Cardiac muscle cell (in vitro differentiated cells and primary cell): ENCODE data around the gene YTHDC2. TPM values are rescaled to one million over a fixed set of nuclear protein-coding genes. Genes with fewer than 3 reads are reported as not detected.

Experiments used
- DNase-seq, 2 donors: peaks; one replicate each; pipeline versions ENCODE4 v3.0.0 to v3.0.0-alpha.2; 2010 to 2017; ENCODE audit warnings: low read depth in 1 of 2, low spot score in 1 of 2
- H3K27ac ChIP-seq: fragments of 200-600 bp; sonication (generic); 2 replicates; pipeline ENCODE4 v1.5.1; 2016
- H3K27me3 ChIP-seq: fragments of 200-600 bp; sonication (generic); 2 replicates; pipeline ENCODE4 v1.6.0; 2016; ENCODE audit warnings: control low read depth
- H3K36me3 ChIP-seq: fragments of 200-600 bp; sonication (generic); 2 replicates; pipeline ENCODE4 v1.5.1; 2016; ENCODE audit warnings: control low read depth
- H3K4me1 ChIP-seq: fragments of 200-600 bp; sonication (generic); 2 replicates; pipeline ENCODE4 v1.8.1; 2017; ENCODE audit warnings: low read depth, mild to moderate bottlenecking, mixed run types
- H3K4me3 ChIP-seq: fragments of 200-600 bp; sonication (generic); 2 replicates; pipeline ENCODE4 v1.5.1; 2016; ENCODE audit warnings: mild to moderate bottlenecking
- H3K9me3 ChIP-seq: fragments of 200-600 bp; sonication (generic); 2 replicates; pipeline ENCODE4 v1.5.1; 2017; ENCODE audit warnings: low read depth, mild to moderate bottlenecking, control low read depth
- CTCF ChIP-seq: IDR thresholded peaks from 2 replicates; pipeline ENCODE4 v1.5.1; 2012; ENCODE audit warnings: low read depth, mild to moderate bottlenecking, low read length
- polyA plus RNA-seq: library from polyadenylated mRNA; unstranded; fragments of >200 nt; fragmentation: Nextera tagmentation; extraction: Ambion mirVana; gene quantifications from 2 replicates; pipeline ENCODE4 v1.2.1, GENCODE V29; 2016
- total RNA-seq: library from RNA; depleted of rRNA; stranded (reverse); fragments of >200 nt; gene quantifications from 2 replicates; pipeline ENCODE4 v1.2.3, GENCODE V29; 2016

The YTHDC2 gene
- total and polyA plus RNA-seq, 2 experiments from 2014 or later = 11.2 to 16.1 TPM

- Histone ChIP-seq H3K4me3 (no peak overlapping the region), H3K27me3 (no peaks in the 10 kb centered on the region), H3K4me1 (no peaks in the 10 kb centered on the region), H3K9me3 (peaks cover 3% of the 10 kb centered on the region), H3K27ac (no peak overlapping the region), H3K36me3 (peaks cover 3% of the 10 kb centered on the region)
- no peak for TF ChIP-seq CTCF
- DNase-seq = peak in 1 of 2 donors; percentile 22
Observed at GRCh38 chr5:113527746-113528145, 14.3 kb downstream of the YTHDC2 start.

- no peaks in the 10 kb centered on the region for H3K4me1 ChIP-seq
- no peak overlapping the region for H3K27ac ChIP-seq
- H3K36me3 ChIP-seq = peaks cover 6% of the 10 kb centered on the region
- no peak for TF ChIP-seq CTCF
- H3K27me3 ChIP-seq = no peaks in the 10 kb centered on the region
- peak; percentile 6 to 24 for DNase-seq
- peaks cover 3% of the 10 kb centered on the region for H3K9me3 ChIP-seq
- no peak overlapping the region for H3K4me3 ChIP-seq
Observed at GRCh38 chr5:113531481-113532159, 18.1 kb downstream of the YTHDC2 start.

GRCh38 chr5:113538313-113538712 is 24.8 kb downstream of the YTHDC2 start:
- peaks cover 12% of the 10 kb centered on the region for H3K36me3 ChIP-seq
- TF ChIP-seq CTCF = no peak
- no peaks in the 10 kb centered on the region for H3K27me3 ChIP-seq

GRCh38 chr5:113546703-113547183 is 33.2 kb downstream of the YTHDC2 start:
- no peak overlapping the region for H3K4me3 ChIP-seq
- peak overlapping the region; percentile 19 for H3K27ac ChIP-seq
- peaks cover 28% of the 10 kb centered on the region for H3K36me3 ChIP-seq
- H3K4me1 ChIP-seq = no peaks in the 10 kb centered on the region
- peak in 1 of 2 donors; percentile 52 for DNase-seq
- TF ChIP-seq CTCF = no peak
- H3K9me3 ChIP-seq = no peaks in the 10 kb centered on the region
- H3K27me3 ChIP-seq = no peaks in the 10 kb centered on the region

More at GRCh38 chr5:113538313-113538712, 24.8 kb downstream of the YTHDC2 start:
- Histone ChIP-seq H3K4me3 (no peak overlapping the region), H3K4me1 (no peaks in the 10 kb centered on the region), H3K27ac (no peak overlapping the region), H3K9me3 (no peaks in the 10 kb centered on the region)
- DNase-seq = no peak

- Histone ChIP-seq H3K36me3 (peaks cover 37% of the 10 kb centered on the region), H3K27me3 (no peaks in the 10 kb centered on the region), H3K27ac (no peak overlapping the region), H3K4me1 (no peaks in the 10 kb centered on the region), H3K9me3 (no peaks in the 10 kb centered on the region), H3K4me3 (no peak overlapping the region)
- DNase-seq = no peak
- TF ChIP-seq CTCF = no peak
Observed at GRCh38 chr5:113548396-113548795, 34.9 kb downstream of the YTHDC2 start.
